SK-N-SH (cell line): ENCODE results near the gene ABHD6. TPM values are rescaled to one million over a fixed set of nuclear protein-coding genes. Genes with fewer than 3 reads are reported as not detected.

Source experiments
- CTCF ChIA-PET: fragments of 300-600, 350-600 bp; formaldehyde crosslinking; extraction: SDS; loops from one replicate; lab custom pipeline; 2021; lab: Yijun Ruan, JAX
- POLR2A ChIA-PET: fragments of 350-600 bp; sonication (Branson Sonifier 250); formaldehyde crosslinking; extraction: SDS; loops from one replicate; lab custom pipeline; 2020; ENCODE audit warnings: antibody characterized with exemption, inconsistent platforms; lab: Yijun Ruan, JAX
- DNase-seq: peaks from one replicate; pipeline ENCODE4 v3.0.0; 2012
- H2AFZ ChIP-seq: fragments of 200-600 bp; sonication (generic); 2 replicates; pipeline ENCODE4 v1.8.1; 2016; ENCODE audit warnings: antibody characterized with exemption, mild to moderate bottlenecking, low read depth
- H3F3A ChIP-seq: fragments of 200-600 bp; sonication (generic); replicated peaks from 2 replicates; pipeline ENCODE3; 2016; ENCODE audit warnings: antibody characterized with exemption, mild to moderate bottlenecking; ENCODE audit not compliant: insufficient read depth
- H3K27ac ChIP-seq, 2 experiments: fragments of 200-500 bp in 1 of 2; fragments of 200-600 bp in 1 of 2; sonication (Bioruptor generic) in 1 of 2; sonication (generic), shearing (Covaris generic) in 1 of 2; 2 replicates each; pipeline versions ENCODE4 v1.5.1 to v1.6.1; 2014 to 2016; ENCODE audit warnings: low read depth in 2 of 2, inconsistent platforms in 1 of 2, low read length in 1 of 2, mild to moderate bottlenecking in 1 of 2, mixed read lengths in 1 of 2
- H3K27me3 ChIP-seq: fragments of 200-600 bp; sonication (generic), shearing (Covaris generic); 2 replicates; pipeline ENCODE4 v1.6.1; 2016; ENCODE audit warnings: mixed run types; ENCODE audit not compliant: insufficient read depth
- H3K36me3 ChIP-seq, 2 experiments: fragments of 200-500 bp in 1 of 2; fragments of 200-600 bp in 1 of 2; sonication (Bioruptor generic) in 1 of 2; sonication (generic) in 1 of 2; replicated peaks in 1 of 2; 2 replicates each; pipeline versions ENCODE3 to v1.5.1; 2014 to 2016; ENCODE audit warnings: low read length in 1 of 2, mild to moderate bottlenecking in 1 of 2; ENCODE audit not compliant: insufficient read depth in 2 of 2, control insufficient read depth in 1 of 2
- H3K4me1 ChIP-seq, 2 experiments: fragments of 200-500 bp in 1 of 2; fragments of 200-600 bp in 1 of 2; sonication (Bioruptor generic) in 1 of 2; sonication (generic), shearing (Covaris generic) in 1 of 2; 2 replicates each; pipeline versions ENCODE4 v1.5.1 to v1.6.1; 2014 to 2016; ENCODE audit warnings: low read depth in 1 of 2, low read length in 1 of 2, mixed run types in 1 of 2; ENCODE audit not compliant: insufficient read depth in 2 of 2, control insufficient read depth in 1 of 2
- H3K4me2 ChIP-seq: fragments of 200-600 bp; sonication (generic), shearing (Covaris generic); 2 replicates; pipeline ENCODE4 v1.6.1; 2017; ENCODE audit warnings: mixed run types
- H3K4me3 ChIP-seq, 2 experiments: fragments of 200-500 bp in 1 of 2; fragments of 200-600 bp in 1 of 2; sonication (Bioruptor generic) in 1 of 2; sonication (generic), shearing (Covaris generic) in 1 of 2; 2 replicates each; pipeline versions ENCODE4 v1.5.1 to v1.8.1; 2014 to 2016; ENCODE audit warnings: low read depth in 2 of 2, inconsistent platforms in 1 of 2, low read length in 1 of 2, mild to moderate bottlenecking in 1 of 2, mixed read lengths in 1 of 2, moderate library complexity in 1 of 2
- H3K79me2 ChIP-seq: fragments of 200-600 bp; sonication (generic); 2 replicates; pipeline ENCODE4 v1.8.1; 2017; ENCODE audit warnings: mild to moderate bottlenecking; ENCODE audit not compliant: insufficient read depth
- H3K9ac ChIP-seq: fragments of 200-600 bp; sonication (generic); 2 replicates; pipeline ENCODE4 v1.6.1; 2017; ENCODE audit warnings: mixed run types
- H3K9me2 ChIP-seq: fragments of 200-600 bp; sonication (generic); 2 replicates; pipeline ENCODE4 v1.6.1; 2017; ENCODE audit warnings: mixed run types
- H3K9me3 ChIP-seq: fragments of 200-600 bp; sonication (generic); 2 replicates; pipeline ENCODE4 v1.6.1; 2017; ENCODE audit warnings: mixed run types, mild to moderate bottlenecking, moderate library complexity
- H4K20me1 ChIP-seq: fragments of 200-600 bp; sonication (generic); 2 replicates; pipeline ENCODE4 v1.6.1; 2017; ENCODE audit warnings: mild to moderate bottlenecking, mixed run types; ENCODE audit not compliant: insufficient read depth
- FOSL2 ChIP-seq: IDR thresholded peaks from 2 replicates; pipeline ENCODE4 v1.4.0; 2012; ENCODE audit warnings: low read depth, mild to moderate bottlenecking, moderate library complexity, borderline replicate concordance
- GATA2 ChIP-seq: sonication (generic); formaldehyde crosslinking; IDR thresholded peaks from 2 replicates; pipeline ENCODE4 v1.5.0; 2020; ENCODE audit warnings: mild to moderate bottlenecking, missing genetic modification reagents
- MXI1 ChIP-seq: IDR thresholded peaks from 2 replicates; pipeline ENCODE4 v1.6.1; 2012; ENCODE audit warnings: mild to moderate bottlenecking, low read depth, low read length, improper control_type of control experiment
- POLR2AphosphoS5 ChIP-seq: IDR thresholded peaks from 2 replicates; pipeline ENCODE4 v1.6.1; 2012; ENCODE audit warnings: low read depth, low read length
- RAD21 ChIP-seq: IDR thresholded peaks from 2 replicates; pipeline ENCODE4 v1.6.1; 2012; ENCODE audit warnings: mild to moderate bottlenecking, low read length
- SIN3A ChIP-seq: IDR thresholded peaks from 2 replicates; pipeline ENCODE4 v1.6.1; 2012; ENCODE audit warnings: low read depth, mild to moderate bottlenecking, low read length, moderate library complexity, borderline replicate concordance
- SMC3 ChIP-seq: IDR thresholded peaks from 2 replicates; pipeline ENCODE4 v1.6.1; 2012; ENCODE audit warnings: low read depth, low read length, improper control_type of control experiment
- YY1 ChIP-seq: IDR thresholded peaks from 2 replicates; pipeline ENCODE4 v1.4.0; 2012; ENCODE audit warnings: low read depth, mild to moderate bottlenecking
- WGBS: methylation state at CpG from one replicate; pipeline ENCODE4 v1.1.6; 2017; ENCODE audit warnings: low lambda C conversion rate; 5-methylcytosine and 5-hydroxymethylcytosine counted together
- polyA plus RNA-seq, 3 experiments: library from polyadenylated mRNA; depleted of rRNA; stranded (reverse); fragments of >200 nt; gene quantifications; 2 replicates each; pipeline ENCODE4 v1.2.3, GENCODE V29; 2012
- TF ChIP-seq, protein P1 (sequence below): IDR thresholded peaks from 2 replicates; pipeline ENCODE4 v1.4.0; 2012; ENCODE audit warnings: low read depth, borderline replicate concordance
- TF ChIP-seq, protein P2 (sequence below): fragments of 150-350 bp; IDR thresholded peaks from 2 replicates; pipeline ENCODE4 v1.6.1; 2016; ENCODE audit warnings: mild to moderate bottlenecking, low read depth, low read length
- TF ChIP-seq, protein P3 (sequence below): fragments of 200-600 bp; sonication (generic); IDR thresholded peaks from 2 replicates; pipeline ENCODE4 v1.6.1; 2017; ENCODE audit warnings: antibody characterized with exemption, mild to moderate bottlenecking, moderate library complexity
- TF ChIP-seq, protein P4 (sequence below): IDR thresholded peaks from 2 replicates; pipeline ENCODE4 v1.4.0; 2012; ENCODE audit warnings: low read depth, borderline replicate concordance

The ABHD6 gene, protein sequence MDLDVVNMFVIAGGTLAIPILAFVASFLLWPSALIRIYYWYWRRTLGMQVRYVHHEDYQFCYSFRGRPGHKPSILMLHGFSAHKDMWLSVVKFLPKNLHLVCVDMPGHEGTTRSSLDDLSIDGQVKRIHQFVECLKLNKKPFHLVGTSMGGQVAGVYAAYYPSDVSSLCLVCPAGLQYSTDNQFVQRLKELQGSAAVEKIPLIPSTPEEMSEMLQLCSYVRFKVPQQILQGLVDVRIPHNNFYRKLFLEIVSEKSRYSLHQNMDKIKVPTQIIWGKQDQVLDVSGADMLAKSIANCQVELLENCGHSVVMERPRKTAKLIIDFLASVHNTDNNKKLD
- polyA plus RNA-seq (2012; rRNA removed): 10.7 and 14.8 TPM in 2 replicates
- polyA plus RNA-seq (2012; cell fraction: cytosol; rRNA removed): 10.0 and 11.4 TPM in 2 replicates
- 9.6 and 11.9 TPM in 2 replicates for polyA plus RNA-seq (2012; cell fraction: nucleus; rRNA removed)

DNA sequence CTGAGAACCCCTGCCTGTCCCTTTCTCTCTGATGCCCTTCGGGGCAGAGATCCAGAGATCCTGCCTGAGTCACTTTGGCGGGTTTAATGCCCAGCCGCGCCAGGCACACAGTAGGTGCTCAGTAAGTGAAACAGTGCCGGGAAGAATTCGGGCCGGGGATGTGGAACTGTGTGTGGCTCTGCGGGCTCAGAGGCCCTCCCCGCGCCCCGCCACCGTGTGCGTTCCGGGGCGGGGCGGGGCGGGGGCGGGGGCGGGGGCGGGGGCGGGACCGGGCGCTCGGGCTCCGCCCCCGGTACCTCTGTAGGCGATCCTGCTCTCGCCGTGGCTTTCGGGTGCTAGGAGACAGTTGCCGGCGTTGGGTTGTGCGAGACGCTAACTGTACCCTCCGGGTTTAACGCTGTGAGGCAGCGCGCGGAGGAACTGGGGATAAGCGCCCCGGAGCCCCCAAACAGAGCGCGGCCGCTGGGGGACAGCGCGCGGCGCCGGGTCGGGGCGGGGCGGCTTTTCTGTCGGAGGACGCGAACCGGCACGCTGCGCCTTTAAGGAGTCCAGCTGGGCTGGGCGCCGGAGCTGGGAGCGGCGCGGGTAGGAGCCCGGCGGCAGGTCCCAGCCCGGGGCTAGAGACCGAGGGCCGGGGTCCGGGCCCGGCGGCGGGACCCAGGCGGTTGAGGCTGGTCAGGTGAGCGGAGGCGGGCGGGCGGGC lies at the start of gene ABHD6:
Gene ABHD6, plus strand, starts transcription at position 555 of the 703 bp plus-strand sequence. CDS start 18,795 bp downstream, outside the sequence.
- Histone ChIP-seq H3K9me2 (no peaks in the 10 kb centered on the region), H3K27me3 (no peaks in the 10 kb centered on the region), H3K27ac (peak within 1 kb of the TSS; percentile 50 to 65; a peak in 3 of 4 replicates), H3K9ac (peak within 1 kb of the TSS; percentile 65), H3K9me3 (no peaks in the 10 kb centered on the region), H3K4me1 (peaks cover 0 to 13% of the 10 kb centered on the region in 2 experiments; a peak in 1 of 4 replicates), H2AFZ (peak within 1 kb of the TSS; percentile 97), H4K20me1 (no peaks in the 10 kb centered on the region), H3K36me3 (no peaks in the 10 kb centered on the region), H3K4me3 (peak within 1 kb of the TSS; percentile 79 to 86), H3K79me2 (peaks cover 20% of the 10 kb centered on the region; the same call in 1 of the 2 replicates), H3K4me2 (peak within 1 kb of the TSS; percentile 98), H3F3A (no peaks in the 10 kb centered on the region)
- ChIA-PET POLR2A (no interaction called here), CTCF (interaction anchor here (0.6 to 2.8 kb wide), 12 partner anchors 13 to 258 kb away, joined by 3 to 17 read pairs (median 4); partner anchors contain the start of genes HTD2 and RPP14)
- TF ChIP-seq YY1 (no peak), SIN3A (0 out of 2 replicates have a peak, but pooled peaks have one; percentile 32), SMC3 (peak; percentile 41; the same call in 1 of the 2 replicates), MXI1 (peak; percentile 43; the same call in 1 of the 2 replicates), POLR2AphosphoS5 (peak; percentile 36; the same call in 1 of the 2 replicates), RAD21 (peak; percentile 58), GATA2 (CRISPR knock-in tag) (no peak), FOSL2 (no peak)
- TF ChIP-seq, protein P1, sequence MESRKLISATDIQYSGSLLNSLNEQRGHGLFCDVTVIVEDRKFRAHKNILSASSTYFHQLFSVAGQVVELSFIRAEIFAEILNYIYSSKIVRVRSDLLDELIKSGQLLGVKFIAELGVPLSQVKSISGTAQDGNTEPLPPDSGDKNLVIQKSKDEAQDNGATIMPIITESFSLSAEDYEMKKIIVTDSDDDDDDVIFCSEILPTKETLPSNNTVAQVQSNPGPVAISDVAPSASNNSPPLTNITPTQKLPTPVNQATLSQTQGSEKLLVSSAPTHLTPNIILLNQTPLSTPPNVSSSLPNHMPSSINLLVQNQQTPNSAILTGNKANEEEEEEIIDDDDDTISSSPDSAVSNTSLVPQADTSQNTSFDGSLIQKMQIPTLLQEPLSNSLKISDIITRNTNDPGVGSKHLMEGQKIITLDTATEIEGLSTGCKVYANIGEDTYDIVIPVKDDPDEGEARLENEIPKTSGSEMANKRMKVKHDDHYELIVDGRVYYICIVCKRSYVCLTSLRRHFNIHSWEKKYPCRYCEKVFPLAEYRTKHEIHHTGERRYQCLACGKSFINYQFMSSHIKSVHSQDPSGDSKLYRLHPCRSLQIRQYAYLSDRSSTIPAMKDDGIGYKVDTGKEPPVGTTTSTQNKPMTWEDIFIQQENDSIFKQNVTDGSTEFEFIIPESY: no peak
- TF ChIP-seq, protein P2, sequence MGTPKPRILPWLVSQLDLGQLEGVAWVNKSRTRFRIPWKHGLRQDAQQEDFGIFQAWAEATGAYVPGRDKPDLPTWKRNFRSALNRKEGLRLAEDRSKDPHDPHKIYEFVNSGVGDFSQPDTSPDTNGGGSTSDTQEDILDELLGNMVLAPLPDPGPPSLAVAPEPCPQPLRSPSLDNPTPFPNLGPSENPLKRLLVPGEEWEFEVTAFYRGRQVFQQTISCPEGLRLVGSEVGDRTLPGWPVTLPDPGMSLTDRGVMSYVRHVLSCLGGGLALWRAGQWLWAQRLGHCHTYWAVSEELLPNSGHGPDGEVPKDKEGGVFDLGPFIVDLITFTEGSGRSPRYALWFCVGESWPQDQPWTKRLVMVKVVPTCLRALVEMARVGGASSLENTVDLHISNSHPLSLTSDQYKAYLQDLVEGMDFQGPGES: no peak
- TF ChIP-seq, protein P3, sequence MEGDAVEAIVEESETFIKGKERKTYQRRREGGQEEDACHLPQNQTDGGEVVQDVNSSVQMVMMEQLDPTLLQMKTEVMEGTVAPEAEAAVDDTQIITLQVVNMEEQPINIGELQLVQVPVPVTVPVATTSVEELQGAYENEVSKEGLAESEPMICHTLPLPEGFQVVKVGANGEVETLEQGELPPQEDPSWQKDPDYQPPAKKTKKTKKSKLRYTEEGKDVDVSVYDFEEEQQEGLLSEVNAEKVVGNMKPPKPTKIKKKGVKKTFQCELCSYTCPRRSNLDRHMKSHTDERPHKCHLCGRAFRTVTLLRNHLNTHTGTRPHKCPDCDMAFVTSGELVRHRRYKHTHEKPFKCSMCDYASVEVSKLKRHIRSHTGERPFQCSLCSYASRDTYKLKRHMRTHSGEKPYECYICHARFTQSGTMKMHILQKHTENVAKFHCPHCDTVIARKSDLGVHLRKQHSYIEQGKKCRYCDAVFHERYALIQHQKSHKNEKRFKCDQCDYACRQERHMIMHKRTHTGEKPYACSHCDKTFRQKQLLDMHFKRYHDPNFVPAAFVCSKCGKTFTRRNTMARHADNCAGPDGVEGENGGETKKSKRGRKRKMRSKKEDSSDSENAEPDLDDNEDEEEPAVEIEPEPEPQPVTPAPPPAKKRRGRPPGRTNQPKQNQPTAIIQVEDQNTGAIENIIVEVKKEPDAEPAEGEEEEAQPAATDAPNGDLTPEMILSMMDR: peak; percentile 56
- TF ChIP-seq, protein P4, sequence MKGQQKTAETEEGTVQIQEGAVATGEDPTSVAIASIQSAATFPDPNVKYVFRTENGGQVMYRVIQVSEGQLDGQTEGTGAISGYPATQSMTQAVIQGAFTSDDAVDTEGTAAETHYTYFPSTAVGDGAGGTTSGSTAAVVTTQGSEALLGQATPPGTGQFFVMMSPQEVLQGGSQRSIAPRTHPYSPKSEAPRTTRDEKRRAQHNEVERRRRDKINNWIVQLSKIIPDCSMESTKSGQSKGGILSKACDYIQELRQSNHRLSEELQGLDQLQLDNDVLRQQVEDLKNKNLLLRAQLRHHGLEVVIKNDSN: no peak
- DNase-seq: peak; percentile 94
- 0% methylated on average over 14 of the region's 77 CpGs for WGBS
